WI38 (cell line): ENCODE data around the gene CREG1.

Source experiments
- H3K4me3 ChIP-seq: 2 replicates; pipeline ENCODE4 v1.5.1; 2011; ENCODE audit warnings: low read depth, mild to moderate bottlenecking, control low read depth, low read length
- CTCF ChIP-seq: IDR thresholded peaks from 2 replicates; pipeline ENCODE4 v1.5.1; 2012; ENCODE audit warnings: low read depth, mild to moderate bottlenecking, control low read depth, low read length

The CREG1 gene

GRCh38 chr1:167512046-167512654 lies 41.4 kb downstream of the CREG1 start:
- TF ChIP-seq CTCF = no peak
- no peak overlapping the region for H3K4me3 ChIP-seq

- no peak for TF ChIP-seq CTCF
- no peak overlapping the region for H3K4me3 ChIP-seq
These were observed 42.1 kb downstream of the CREG1 start for GRCh38 chr1:167511374-167511986.

GRCh38 chr1:167510881-167511280 lies 42.7 kb downstream of the CREG1 start:
- H3K4me3 ChIP-seq = no peak overlapping the region
- TF ChIP-seq CTCF = no peak

GRCh38 chr1:167510244-167510643 lies 43.3 kb downstream of the CREG1 start:
- TF ChIP-seq CTCF = no peak
- H3K4me3 ChIP-seq = no peak overlapping the region

- no peak overlapping the region for H3K4me3 ChIP-seq
- no peak for TF ChIP-seq CTCF
These were observed 44.0 kb downstream of the CREG1 start for GRCh38 chr1:167509587-167509986.

- H3K4me3 ChIP-seq = no peak overlapping the region
- TF ChIP-seq CTCF = no peak
These were observed 45.8 kb downstream of the CREG1 start for GRCh38 chr1:167507719-167508118.

- no peak overlapping the region for H3K4me3 ChIP-seq
- no peak for TF ChIP-seq CTCF
These were observed 49.1 kb downstream of the CREG1 start for GRCh38 chr1:167504467-167504827.
